ENCODE results near the gene GDE1. TPM values are rescaled to one million over a fixed set of nuclear protein-coding genes. Genes with fewer than 3 reads are reported as not detected.

Gene GDE1
- polyA plus RNA-seq, 2 of the 4 experiments (the other 2 are of a cell fraction), result 54.9 to 85.2 TPM

DNA sequence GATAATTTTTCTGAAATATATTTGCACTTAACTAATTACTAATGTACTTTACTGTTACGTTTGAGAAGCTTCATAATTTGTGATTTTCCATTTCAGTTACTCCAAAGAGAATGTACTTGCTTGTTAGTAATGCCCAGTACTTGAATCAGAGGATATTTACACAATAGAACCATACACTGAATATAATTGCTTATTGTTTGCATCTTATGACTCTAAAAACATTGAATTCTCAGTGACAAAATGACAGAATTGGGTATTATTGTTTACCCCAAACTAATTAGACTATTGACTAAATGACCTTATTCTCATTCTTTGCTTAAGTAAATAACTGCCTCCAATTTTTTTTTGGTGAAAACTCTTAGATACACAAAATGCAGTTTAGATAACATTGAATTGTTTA is 10.7 kb upstream of the GDE1 start:
- Histone ChIP-seq H3K4me3 (no peak overlapping the region), H3K27ac (no peak overlapping the region), H3K4me1 (no peaks in the 10 kb centered on the region), H3K9me3 (no peaks in the 10 kb centered on the region), H3K4me2 (no peak overlapping the region)
- DNase-seq (ENCODE audit: low read depth in 1 of 2, low spot score in 1 of 2) (no peak), ATAC-seq (no peak), FAIRE-seq (no peak)
- 68% methylated on average over 1 of the region's 1 CpG for WGBS (ENCODE audit: missing lambda C conversion rate)
- TF ChIP-seq REST (IDR thresholded peaks at IDR 0.05), result no peak
- TF ChIP-seq GATA3 (IDR thresholded peaks at IDR 0.05; ENCODE audit: borderline replicate concordance), result no peak
- no peak for TF ChIP-seq FOXS1 (CRISPR knock-in tag; IDR thresholded peaks at IDR 0.05)
- no peak for TF ChIP-seq RFX5 (IDR thresholded peaks at IDR 0.05)
- no peak for TF ChIP-seq MAZ (IDR thresholded peaks at IDR 0.05; ENCODE audit: borderline replicate concordance, low read depth, low read length)
- TF ChIP-seq CHD4 (IDR thresholded peaks at IDR 0.05; ENCODE audit: borderline replicate concordance), result no peak
- TF ChIP-seq NR3C1 (IDR thresholded peaks at IDR 0.05), result no peak
- no peak for TF ChIP-seq MAX (IDR thresholded peaks at IDR 0.05)
- no peak for TF ChIP-seq RCOR1 (IDR thresholded peaks at IDR 0.05; ENCODE audit: low read depth, low read length)
- no peak for TF ChIP-seq ATOH8 (CRISPR knock-in tag; IDR thresholded peaks at IDR 0.05; ENCODE audit: low read depth)
- TF ChIP-seq NPAS2 (CRISPR knock-in tag; IDR thresholded peaks at IDR 0.05; ENCODE audit: borderline replicate concordance), result no peak
- no peak for TF ChIP-seq SREBF2 (IDR thresholded peaks at IDR 0.05)
- no peak for TF ChIP-seq ESRRA (IDR thresholded peaks at IDR 0.05; ENCODE audit: borderline replicate concordance, low read length)
- no peak for TF ChIP-seq HEYL (CRISPR knock-in tag; IDR thresholded peaks at IDR 0.05)
- no peak for TF ChIP-seq FOSB (CRISPR knock-in tag; IDR thresholded peaks at IDR 0.05)
- TF ChIP-seq ZC3H11A (IDR thresholded peaks at IDR 0.05), result no peak
- TF ChIP-seq KDM1A (IDR thresholded peaks at IDR 0.05; ENCODE audit: low read depth), result no peak
- TF ChIP-seq HOXA7 (CRISPR knock-in tag; IDR thresholded peaks at IDR 0.05), result no peak
- TF ChIP-seq ZNF302 (CRISPR knock-in tag; IDR thresholded peaks at IDR 0.05), result no peak
- POLR2A ChIA-PET, result no interaction called here
- CTCF ChIA-PET, result interaction anchor here (1.4 kb wide), 1 partner anchor 22 kb away, joined by 3 read pairs; no protein-coding TSS in a partner anchor

DNA sequence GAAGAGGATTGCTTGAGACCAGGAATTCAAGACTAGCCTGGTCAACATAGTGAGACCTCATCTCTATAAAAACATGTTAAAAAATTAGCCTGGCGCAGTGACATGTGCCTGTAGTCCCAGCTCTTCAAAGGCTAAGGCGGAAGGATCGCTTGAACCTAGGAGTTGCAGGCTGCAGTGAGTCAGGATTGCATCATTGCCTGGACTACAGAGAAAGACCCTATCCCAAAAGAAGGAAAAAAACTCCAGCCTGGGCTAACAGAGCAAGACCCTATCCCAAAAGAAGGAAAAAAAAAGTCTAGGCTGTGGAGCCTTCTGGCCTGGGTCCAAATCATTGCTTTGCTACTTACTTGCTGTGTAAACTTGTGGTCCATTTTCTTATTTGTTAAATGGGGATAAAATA is 6.8 kb upstream of the GDE1 start:
- Histone ChIP-seq H3K9me3 (no peaks in the 10 kb centered on the region), H3K4me3 (no peak overlapping the region), H3K4me2 (no peak overlapping the region), H3K4me1 (peaks cover 13% of the 10 kb centered on the region), H3K27ac (no peak overlapping the region)
- TF ChIP-seq ZFP36 (IDR thresholded peaks at IDR 0.05; ENCODE audit: borderline replicate concordance, partially characterized antibody) (no peak), NPAS2 (CRISPR knock-in tag; IDR thresholded peaks at IDR 0.05; ENCODE audit: borderline replicate concordance) (no peak), CBX8 (IDR thresholded peaks at IDR 0.05) (no peak)
- POLR2A ChIA-PET, result no interaction called here
- ATAC-seq (no peak), DNase-seq (ENCODE audit: low read depth in 1 of 2, low spot score in 1 of 2) (no peak), FAIRE-seq (no peak)
- WGBS (ENCODE audit: missing lambda C conversion rate), result 90% methylated on average over 3 of the region's 3 CpGs
- CTCF ChIA-PET, result interaction anchor here (2.3 kb wide), 1 partner anchor 25 kb away, joined by 6 read pairs; no protein-coding TSS in a partner anchor

GRCh38 chr16:19527161-19527560 is 5.3 kb upstream of the GDE1 start:
- Histone ChIP-seq H3K27ac (no peak overlapping the region), H3K4me2 (no peak overlapping the region), H3K4me3 (no peak overlapping the region), H3K4me1 (peaks cover 22% of the 10 kb centered on the region), H3K9me3 (no peaks in the 10 kb centered on the region)
- no peak for FAIRE-seq
- no peak for DNase-seq (ENCODE audit: low read depth in 1 of 2, low spot score in 1 of 2)
- 69% methylated on average over 1 of the region's 1 CpG for WGBS (ENCODE audit: missing lambda C conversion rate)
- TF ChIP-seq ZNF302 (CRISPR knock-in tag; IDR thresholded peaks at IDR 0.05) (no peak), ZSCAN20 (CRISPR knock-in tag; IDR thresholded peaks at IDR 0.05) (no peak), MYC (IDR thresholded peaks at IDR 0.05; ENCODE audit: borderline replicate concordance, low read length) (no peak), MAFK (IDR thresholded peaks at IDR 0.05; ENCODE audit: partially characterized antibody) (no peak), BHLHE40 (IDR thresholded peaks at IDR 0.05; ENCODE audit: low read depth, low read length) (no peak), NPAS2 (CRISPR knock-in tag; IDR thresholded peaks at IDR 0.05; ENCODE audit: borderline replicate concordance) (no peak), TP53 (CRISPR knock-in tag; IDR thresholded peaks at IDR 0.05) (no peak), MAZ (IDR thresholded peaks at IDR 0.05; ENCODE audit: borderline replicate concordance, low read depth, low read length) (no peak), RCOR1 (IDR thresholded peaks at IDR 0.05; ENCODE audit: low read depth, low read length) (no peak), HOXB5 (CRISPR knock-in tag; IDR thresholded peaks at IDR 0.05) (no peak)
- ChIA-PET CTCF (interaction anchor here (1.2 kb wide), 1 partner anchor 24 kb away, joined by 5 read pairs; no protein-coding TSS in a partner anchor), POLR2A (no interaction called here)
- no peak for ATAC-seq

All from A549 (cell line).